HCT116 (cell line): ENCODE data around the gene DNM2. TPM values are rescaled to one million over a fixed set of nuclear protein-coding genes. Genes with fewer than 3 reads are reported as not detected.

Source experiments
- ATAC-seq: fragments of 200-7000 bp; cut with Tn5 transposase; 2 replicates; pipeline ENCODE4 v1.9.1; 2020; ENCODE audit warnings: mild to moderate bottlenecking, moderate library complexity
- BruUV-seq: library from RNA; stranded (reverse); fragments of 400-500 nt; replicated peaks from 2 replicates; lab custom pipeline; 2021; lab: Mats Ljungman, UMichigan
- CTCF ChIA-PET: fragments of 300-600 bp; sonication (Branson Sonifier 250); formaldehyde crosslinking; loops from one replicate; lab custom pipeline; 2021; ENCODE audit warnings: antibody characterized with exemption; lab: Charles Lee
- POLR2A ChIA-PET: fragments of 300-600, 350-600 bp; sonication (Branson Sonifier 250); formaldehyde crosslinking; loops from one replicate; lab custom pipeline; 2021; ENCODE audit warnings: antibody characterized with exemption; lab: Charles Lee
- RAD21 ChIA-PET, 2 experiments: fragments of 300-600 bp; sonication (Branson Sonifier 250); formaldehyde crosslinking; loops; one replicate each; lab custom pipeline; 2023; ENCODE audit warnings: low total read pairs in 2 of 2; ENCODE audit not compliant: uncharacterized antibody in 2 of 2, unreplicated experiment in 2 of 2, low non-redundant PET in 1 of 2; lab: Charles Lee
- DNase-seq: peaks from one replicate; pipeline ENCODE4 v3.0.0-alpha.2; 2010; ENCODE audit warnings: low read depth, low spot score
- H2AFZ ChIP-seq: fragments of 200-600 bp; shearing (Covaris generic), sonication (generic); 2 replicates; pipeline ENCODE4 v1.6.1; 2017; ENCODE audit warnings: low read depth, mixed run types, mixed read lengths, antibody characterized with exemption, low read length; ENCODE audit not compliant: poor library complexity, severe bottlenecking
- H3K27ac ChIP-seq: 2 replicates; pipeline ENCODE4 v1.5.1; 2012; ENCODE audit warnings: low read depth, low read length
- H3K27me3 ChIP-seq: fragments of 200-600 bp; sonication (generic); 2 replicates; pipeline ENCODE4 v1.6.1; 2016; ENCODE audit warnings: mixed run types, low read length, mixed read lengths; ENCODE audit not compliant: insufficient read depth
- H3K36me3 ChIP-seq, 2 experiments: fragments of 200-500 bp in 1 of 2; fragments of 200-600 bp in 1 of 2; sonication (Bioruptor generic) in 1 of 2; sonication (generic) in 1 of 2; 2 replicates each; pipeline versions ENCODE4 v1.5.1 to v1.6.1; 2014 to 2016; ENCODE audit warnings: low read length in 2 of 2, inconsistent platforms in 1 of 2, mixed read lengths in 1 of 2, mixed run types in 1 of 2; ENCODE audit not compliant: insufficient read depth in 2 of 2, control insufficient read depth in 1 of 2
- H3K4me1 ChIP-seq, 2 experiments: fragments of 200-600 bp in 1 of 2; sonication (generic) in 1 of 2; 2 replicates each; pipeline versions ENCODE4 v1.5.1 to v1.6.1; 2012 to 2017; ENCODE audit warnings: low read length in 2 of 2, inconsistent platforms in 1 of 2, mild to moderate bottlenecking in 1 of 2, mixed read lengths in 1 of 2, mixed run types in 1 of 2, moderate library complexity in 1 of 2; ENCODE audit not compliant: insufficient read depth in 2 of 2, control insufficient read depth in 1 of 2
- H3K4me2 ChIP-seq: fragments of 200-600 bp; sonication (generic); 2 replicates; pipeline ENCODE4 v1.6.1; 2017; ENCODE audit warnings: mixed run types, low read length, mixed read lengths
- H3K4me3 ChIP-seq, 2 experiments: fragments of 200-600 bp in 1 of 2; sonication (generic) in 1 of 2; replicated peaks in 1 of 2; 2 replicates each; pipeline ENCODE4 v1.5.1; 2011 to 2016; ENCODE audit warnings: low read length in 2 of 2, control low read depth in 1 of 2, low read depth in 1 of 2, mild to moderate bottlenecking in 1 of 2, mixed read lengths in 1 of 2, mixed run types in 1 of 2
- H3K79me2 ChIP-seq: fragments of 200-600 bp; sonication (generic); 2 replicates; pipeline ENCODE4 v1.6.1; 2017; ENCODE audit warnings: mild to moderate bottlenecking, mixed run types, low read length, moderate library complexity, mixed read lengths; ENCODE audit not compliant: insufficient read depth
- H3K9ac ChIP-seq: fragments of 200-600 bp; sonication (generic); 2 replicates; pipeline ENCODE4 v1.6.1; 2016; ENCODE audit warnings: low read length, mixed read lengths
- H3K9me2 ChIP-seq: fragments of 200-600 bp; sonication (generic), shearing (Covaris generic); 2 replicates; pipeline ENCODE4 v1.6.1; 2017; ENCODE audit warnings: mixed run types, mild to moderate bottlenecking, moderate library complexity; ENCODE audit not compliant: insufficient read depth
- H3K9me3 ChIP-seq, 2 experiments: fragments of 200-500 bp in 1 of 2; fragments of 200-600 bp in 1 of 2; sonication (Bioruptor generic) in 1 of 2; sonication (generic) in 1 of 2; 2 replicates each; pipeline ENCODE4 v1.6.1; 2014 to 2017; ENCODE audit warnings: low read length in 2 of 2, mixed read lengths in 2 of 2, inconsistent platforms in 1 of 2, low read depth in 1 of 2, mild to moderate bottlenecking in 1 of 2, mixed run types in 1 of 2, moderate library complexity in 1 of 2; ENCODE audit not compliant: control insufficient read depth in 1 of 2, insufficient read depth in 1 of 2
- H4K20me1 ChIP-seq: fragments of 200-600 bp; sonication (generic), shearing (Covaris generic); 2 replicates; pipeline ENCODE4 v1.6.1; 2017; ENCODE audit warnings: mixed run types, mild to moderate bottlenecking, moderate library complexity; ENCODE audit not compliant: insufficient read depth
- ATF3 ChIP-seq: IDR thresholded peaks from 2 replicates; pipeline ENCODE4 v1.6.1; 2012
- CBX3 ChIP-seq: IDR thresholded peaks from 2 replicates; pipeline ENCODE4 v1.6.1; 2012; ENCODE audit warnings: low read depth
- EGR1 ChIP-seq: IDR thresholded peaks from 2 replicates; pipeline ENCODE4 v1.6.1; 2012; ENCODE audit warnings: low read depth
- ELF1 ChIP-seq: IDR thresholded peaks from 2 replicates; pipeline ENCODE4 v1.6.1; 2012; ENCODE audit warnings: low read depth, borderline replicate concordance
- EZH2phosphoT487 ChIP-seq: fragments of 200-600 bp; IDR thresholded peaks from 2 replicates; pipeline ENCODE4 v1.6.1; 2018; ENCODE audit warnings: antibody characterized with exemption, borderline replicate concordance
- JUND ChIP-seq: IDR thresholded peaks from 2 replicates; pipeline ENCODE4 v1.6.1; 2012
- POLR2AphosphoS5 ChIP-seq: IDR thresholded peaks from 2 replicates; pipeline ENCODE4 v1.6.1; 2011; ENCODE audit warnings: mild to moderate bottlenecking, low read depth, low read length, moderate library complexity
- RAD21 ChIP-seq: IDR thresholded peaks from 2 replicates; pipeline ENCODE4 v1.6.1; 2012; ENCODE audit warnings: low read depth, mild to moderate bottlenecking
- REST ChIP-seq: IDR thresholded peaks from 2 replicates; pipeline ENCODE4 v1.6.1; 2012; ENCODE audit warnings: low read depth
- SP1 ChIP-seq: IDR thresholded peaks from 2 replicates; pipeline ENCODE4 v1.6.1; 2012; ENCODE audit warnings: low read depth
- SRF ChIP-seq: IDR thresholded peaks from 2 replicates; pipeline ENCODE4 v1.6.1; 2012; ENCODE audit warnings: low read depth
- TCF7L2 ChIP-seq: IDR thresholded peaks from 2 replicates; pipeline ENCODE4 v1.7.0; 2011; ENCODE audit warnings: borderline replicate concordance, inconsistent platforms; ENCODE audit not compliant: insufficient read depth, insufficient read length; ENCODE audit errors: extremely low read depth
- YY1 ChIP-seq: IDR thresholded peaks from 2 replicates; pipeline ENCODE4 v1.6.1; 2011; ENCODE audit warnings: low read length, low read depth, moderate library complexity, mild to moderate bottlenecking; ENCODE audit not compliant: insufficient replicate concordance; ENCODE audit errors: extremely low read depth
- intact Hi-C: fragments of 100-400 bp; cut with micrococcal nuclease; formaldehyde crosslinking; loops from 2 replicates; pipeline ENCODE4 v1.10.0; 2022
- total RNA-seq: library from RNA; stranded (reverse); gene quantifications from one replicate; pipeline ENCODE4 v1.2.1, GENCODE V29; 2021; ENCODE audit not compliant: unreplicated experiment
- TF ChIP-seq, protein P1 (sequence below): IDR thresholded peaks from 2 replicates; pipeline ENCODE4 v1.6.1; 2011; ENCODE audit warnings: mild to moderate bottlenecking, low read length, moderate library complexity; ENCODE audit not compliant: insufficient replicate concordance; ENCODE audit errors: extremely low read depth

DNM2 gene
- total RNA-seq, 1 experiment from 2014 or later: 183 TPM

DNA sequence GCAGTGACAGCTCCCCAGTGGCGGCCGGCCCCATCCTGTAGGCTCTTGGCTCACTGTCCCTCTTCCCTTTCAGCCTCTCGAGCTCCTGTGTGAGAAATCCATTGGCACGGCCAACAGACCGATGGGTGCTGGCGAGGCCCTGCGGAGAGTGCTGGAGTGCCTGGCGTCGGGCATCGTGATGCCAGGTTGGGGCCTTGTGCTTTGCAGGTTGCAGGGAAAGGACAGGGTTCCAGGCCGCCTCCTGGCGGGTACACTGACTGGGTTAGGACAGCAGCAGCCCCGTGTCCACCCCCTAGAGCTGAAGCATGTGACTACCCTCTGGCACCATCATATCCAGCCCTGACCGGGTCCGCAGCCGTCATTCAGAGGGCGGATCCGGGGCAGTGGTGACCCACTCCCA is 38.1 kb upstream of the DNM2 start:
- ChIA-PET POLR2A (interaction anchor here (0.5 kb wide), 1 partner anchor 533 kb away, joined by 3 read pairs; no protein-coding TSS in a partner anchor), RAD21 (no interaction called here), CTCF (no interaction called here)
- no peaks in the 10 kb centered on the region for H3K9me2 ChIP-seq
- no peaks in the 10 kb centered on the region for H3K27me3 ChIP-seq
- intact Hi-C loops: no loop called here
- TF ChIP-seq JUND (no peak), SP1 (no peak), YY1 (no peak), REST (no peak), SRF (no peak), EZH2phosphoT487 (no peak), EGR1 (no peak), RAD21 (no peak), POLR2AphosphoS5 (no peak), ELF1 (no peak), ATF3 (no peak), CBX3 (no peak), TCF7L2 (no peak)
- TF ChIP-seq, protein P1, sequence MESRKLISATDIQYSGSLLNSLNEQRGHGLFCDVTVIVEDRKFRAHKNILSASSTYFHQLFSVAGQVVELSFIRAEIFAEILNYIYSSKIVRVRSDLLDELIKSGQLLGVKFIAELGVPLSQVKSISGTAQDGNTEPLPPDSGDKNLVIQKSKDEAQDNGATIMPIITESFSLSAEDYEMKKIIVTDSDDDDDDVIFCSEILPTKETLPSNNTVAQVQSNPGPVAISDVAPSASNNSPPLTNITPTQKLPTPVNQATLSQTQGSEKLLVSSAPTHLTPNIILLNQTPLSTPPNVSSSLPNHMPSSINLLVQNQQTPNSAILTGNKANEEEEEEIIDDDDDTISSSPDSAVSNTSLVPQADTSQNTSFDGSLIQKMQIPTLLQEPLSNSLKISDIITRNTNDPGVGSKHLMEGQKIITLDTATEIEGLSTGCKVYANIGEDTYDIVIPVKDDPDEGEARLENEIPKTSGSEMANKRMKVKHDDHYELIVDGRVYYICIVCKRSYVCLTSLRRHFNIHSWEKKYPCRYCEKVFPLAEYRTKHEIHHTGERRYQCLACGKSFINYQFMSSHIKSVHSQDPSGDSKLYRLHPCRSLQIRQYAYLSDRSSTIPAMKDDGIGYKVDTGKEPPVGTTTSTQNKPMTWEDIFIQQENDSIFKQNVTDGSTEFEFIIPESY: no peak
- no peak overlapping the region for H3K9ac ChIP-seq
- H4K20me1 ChIP-seq: peaks cover 9% of the 10 kb centered on the region; the same call in 1 of the 2 replicates
- H3K36me3 ChIP-seq: peaks cover 67 to 87% of the 10 kb centered on the region in 2 experiments
- no peaks in the 10 kb centered on the region for H3K9me3 ChIP-seq
- BruUV-seq: no TSS peak
- no peak for DNase-seq
- peaks cover 97% of the 10 kb centered on the region for H3K79me2 ChIP-seq
- H3K4me3 ChIP-seq: no peak overlapping the region
- no peak for ATAC-seq
- H3K4me2 ChIP-seq: no peak overlapping the region
- no peak overlapping the region for H3K27ac ChIP-seq
- H3K4me1 ChIP-seq: no peaks in the 10 kb centered on the region
- H2AFZ ChIP-seq: no peak overlapping the region
